CMK (cell line): Measurements from ENCODE around the gene HPN.
"Not testable (repeated sequence)": the region's sequence is repeated elsewhere in the genome, so short reads cannot be mapped to it uniquely, and the experiment has no call there.

ENCODE experiments used
- DNase-seq: peaks from one replicate; pipeline ENCODE4 v3.0.0-alpha.2; 2010; ENCODE audit warnings: low read depth

The HPN gene

GRCh38 chr19:35084509-35084762, 42.9 kb downstream of the HPN start:
- no peak for DNase-seq

GRCh38 chr19:35085947-35086346, 44.4 kb downstream of the HPN start:
- no peak for DNase-seq

DNA sequence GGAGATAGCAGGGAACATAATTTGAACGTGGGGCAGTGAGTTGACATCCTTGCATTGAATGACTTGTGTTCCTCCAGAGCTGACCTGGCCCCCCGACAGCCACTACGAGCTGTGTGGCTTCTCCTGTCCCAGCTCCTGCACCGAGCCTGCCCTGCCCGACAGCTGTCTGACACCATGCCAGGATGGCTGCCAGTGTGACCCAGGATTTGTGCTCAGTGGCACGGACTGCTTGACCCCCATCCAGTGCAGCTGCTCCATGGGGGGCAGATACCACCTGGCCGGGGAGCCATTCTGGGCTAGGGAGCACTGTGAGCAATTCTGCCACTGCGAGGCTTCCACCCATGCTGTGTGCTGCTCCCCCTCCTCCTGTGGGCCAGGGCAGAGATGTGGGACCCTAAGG, 44.9 kb downstream of the HPN start:
- no peak for DNase-seq

DNA sequence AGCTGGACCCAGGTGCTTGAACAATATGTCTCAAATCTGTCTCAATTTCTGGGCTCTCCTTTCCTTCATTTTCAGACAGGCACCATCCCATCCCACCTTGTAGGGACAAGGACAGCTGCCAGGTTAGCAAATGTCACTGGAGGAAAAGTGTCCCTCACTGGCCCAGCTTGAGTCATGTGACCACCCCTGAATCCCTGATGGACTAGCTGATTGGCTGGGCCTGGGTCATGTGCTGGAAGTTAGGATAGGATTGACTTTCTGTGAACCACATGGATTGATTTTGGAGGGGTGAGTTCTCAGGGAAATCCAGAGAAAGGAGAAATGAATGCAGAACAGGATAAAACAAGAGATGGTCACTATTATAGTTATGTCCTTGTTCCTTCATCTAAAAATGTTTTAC, 45.9 kb downstream of the HPN start:
- no peak for DNase-seq

- DNase-seq = no peak
These were observed 46.8 kb downstream of the HPN start for GRCh38 chr19:35088131-35088913.

DNA sequence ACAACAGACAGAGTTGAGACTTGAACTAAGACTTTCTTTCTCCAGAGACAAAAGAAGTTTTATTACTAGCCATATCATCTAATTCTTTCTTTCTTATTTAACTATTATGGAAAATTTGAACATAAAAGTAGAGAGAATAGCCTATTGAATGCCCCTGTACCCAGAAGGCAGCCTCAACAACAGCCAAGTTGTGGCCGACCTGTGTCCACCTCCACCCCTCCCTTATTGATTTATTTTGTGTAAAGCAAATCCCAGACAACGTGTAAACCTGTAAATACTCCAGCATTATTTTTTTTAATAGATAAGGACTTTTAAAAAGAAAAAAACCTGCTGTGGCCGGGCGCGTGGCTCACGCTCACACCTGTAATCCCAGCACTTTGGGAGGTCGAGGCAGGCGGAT, 48.0 kb downstream of the HPN start:
- DNase-seq = no peak

GRCh38 chr19:35090160-35090505, 48.6 kb downstream of the HPN start:
- DNase-seq = no peak

DNA sequence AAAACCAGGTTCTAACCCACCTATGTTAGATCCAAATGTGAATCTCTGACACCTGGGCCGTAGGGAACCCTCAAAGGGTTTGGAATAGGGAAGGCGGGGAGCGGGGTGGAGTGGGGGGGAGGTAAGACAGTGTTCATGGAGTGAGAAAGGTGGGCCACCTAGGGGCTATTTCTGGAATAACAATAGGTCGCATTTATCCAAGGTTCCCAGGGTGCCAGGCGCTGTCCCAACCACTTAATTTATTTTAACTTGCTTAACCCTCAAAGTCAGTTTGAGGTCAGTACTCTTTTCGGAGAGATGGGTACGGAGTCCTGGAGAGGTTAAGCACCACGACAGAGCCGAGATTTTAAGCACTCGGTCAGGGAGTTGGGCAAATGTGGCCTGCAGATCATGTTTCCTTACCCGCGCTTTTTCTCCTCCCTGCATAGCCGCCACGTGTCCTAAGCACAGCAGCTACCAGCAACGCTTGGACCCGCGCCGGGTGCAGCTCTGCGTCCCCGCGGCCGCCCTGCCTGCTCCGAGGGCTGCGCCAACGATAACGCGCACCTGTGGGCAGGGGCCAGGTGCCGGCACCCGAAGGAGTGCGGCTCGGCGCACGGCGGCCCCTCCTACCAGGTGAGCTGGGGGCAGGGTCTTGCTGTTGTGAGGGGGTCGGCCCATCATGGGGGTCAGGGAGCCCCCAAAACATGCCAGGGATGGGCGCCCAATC, 49.1 kb downstream of the HPN start:
- no peak for DNase-seq

DNA sequence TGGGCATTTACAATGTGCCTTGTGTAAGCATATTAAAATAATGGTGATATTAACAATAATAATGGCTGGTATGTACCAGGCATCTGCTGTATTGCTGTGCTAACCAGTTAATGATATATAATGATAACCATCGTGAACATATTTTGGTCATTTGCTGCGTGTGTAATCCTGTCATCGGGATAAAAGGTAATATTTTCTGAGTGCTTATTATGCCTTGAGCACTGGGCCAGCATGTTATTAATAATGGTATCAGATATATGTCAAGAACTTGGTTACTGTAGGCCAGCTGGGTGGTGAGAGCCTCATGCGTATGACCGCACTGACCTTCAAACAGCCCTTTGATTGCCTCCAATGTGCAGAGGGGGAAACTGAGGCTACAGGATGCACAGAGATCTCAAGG, 51.9 kb downstream of the HPN start:
- no peak for DNase-seq

DNA sequence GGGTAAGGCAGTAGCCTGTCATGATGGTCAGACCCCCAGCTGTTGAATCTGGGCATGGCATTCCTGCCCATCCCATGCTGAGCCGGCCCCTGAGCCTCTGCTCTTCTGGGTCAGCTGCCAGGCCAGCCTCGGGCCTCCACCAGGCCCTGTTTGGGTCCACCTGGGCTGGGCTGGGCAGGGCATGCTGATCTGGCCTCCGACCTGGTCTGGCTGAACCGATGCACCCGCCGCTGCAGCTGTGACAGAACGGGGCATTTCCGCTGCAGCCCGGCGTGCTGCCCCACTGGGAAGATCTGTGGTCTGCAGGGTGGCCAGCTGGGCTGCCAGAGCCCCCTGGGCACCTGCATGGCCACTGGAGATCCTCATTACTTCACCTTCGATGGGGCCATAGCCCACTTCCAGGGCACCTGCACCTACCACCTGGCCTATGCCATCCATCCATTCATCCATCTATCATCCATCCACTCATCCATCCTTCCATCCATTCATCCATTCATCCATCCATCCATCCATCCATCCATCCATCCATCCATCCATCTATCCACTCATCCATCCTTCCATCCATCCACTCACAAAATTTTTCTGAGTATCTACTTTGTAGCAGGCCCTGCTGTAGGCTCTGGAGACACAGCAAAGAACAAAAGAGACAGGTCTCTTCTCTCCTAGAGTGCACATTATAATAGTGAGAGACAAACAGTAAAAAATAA, 52.6 kb downstream of the HPN start:
- no peak for DNase-seq

DNA sequence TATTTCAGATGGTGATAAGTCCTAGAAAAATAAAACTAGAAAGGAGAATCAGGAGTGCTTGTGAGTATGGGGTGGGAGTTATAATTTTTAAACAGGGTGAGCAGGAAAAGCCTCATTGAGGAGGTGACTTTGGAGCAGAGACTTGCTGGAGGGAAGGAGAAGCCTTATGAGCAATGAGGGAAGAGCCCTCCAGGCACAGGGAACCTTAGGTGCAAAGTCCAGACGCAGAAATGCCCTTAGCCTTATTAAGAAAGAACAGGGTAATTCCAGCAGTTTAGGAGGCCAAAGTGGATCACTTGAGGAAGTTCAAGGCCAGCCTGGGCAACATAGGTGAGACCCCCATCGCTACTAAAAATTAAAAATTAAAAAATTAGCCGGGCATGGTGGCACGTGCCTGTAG, 53.1 kb downstream of the HPN start:
- no peak for DNase-seq

DNA sequence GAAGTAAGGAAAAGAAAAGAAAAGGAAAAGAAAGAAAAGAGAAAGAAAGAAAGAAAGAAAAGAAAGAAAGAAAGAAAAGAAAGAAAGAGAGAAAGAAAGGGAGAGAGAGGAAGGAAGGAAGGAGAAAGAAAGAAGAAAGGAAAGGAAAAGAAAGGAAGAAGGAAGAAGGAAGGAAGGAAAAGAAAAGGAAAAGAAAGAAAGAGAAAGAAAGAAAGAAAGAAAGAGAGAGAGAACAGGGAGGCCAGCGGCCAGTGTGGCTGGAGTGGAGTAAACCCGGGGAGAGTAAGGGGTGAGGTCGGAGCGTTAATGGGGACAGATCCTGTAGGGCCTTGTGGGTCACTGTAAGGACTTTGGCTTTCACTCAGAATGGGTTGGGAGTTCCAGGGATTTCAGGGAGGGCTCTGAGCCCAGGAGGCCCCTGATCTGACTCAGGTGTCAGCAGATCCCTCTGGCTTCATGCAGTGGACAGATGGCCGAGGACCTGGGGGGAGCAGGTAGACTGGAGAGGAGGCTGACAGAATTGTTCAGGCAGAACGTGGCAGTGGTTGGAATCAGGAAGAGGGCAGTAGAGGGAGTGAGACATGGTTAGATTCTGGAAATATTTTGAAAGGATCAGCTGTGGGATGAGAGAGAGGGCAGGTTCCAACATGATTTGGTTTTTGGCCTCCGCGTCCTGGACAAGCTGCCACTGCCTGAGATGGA, 54.3 kb downstream of the HPN start:
- no peak for DNase-seq

- DNase-seq = no peak
These were observed 57.0 kb downstream of the HPN start for GRCh38 chr19:35098413-35099049.

- DNase-seq = no peak
These were observed 57.8 kb downstream of the HPN start for GRCh38 chr19:35099155-35099896.

GRCh38 chr19:35099897-35100275, 58.4 kb downstream of the HPN start:
- no peak for DNase-seq

- DNase-seq = no peak
These were observed 59.3 kb downstream of the HPN start for GRCh38 chr19:35100588-35101533.

- not testable (repeated sequence) for DNase-seq
These were observed 60.4 kb downstream of the HPN start for GRCh38 chr19:35101949-35102348.

GRCh38 chr19:35103614-35104013, 62.1 kb downstream of the HPN start:
- not testable (repeated sequence) for DNase-seq

- DNase-seq = no peak
These were observed 62.8 kb downstream of the HPN start for GRCh38 chr19:35104361-35104760.

DNA sequence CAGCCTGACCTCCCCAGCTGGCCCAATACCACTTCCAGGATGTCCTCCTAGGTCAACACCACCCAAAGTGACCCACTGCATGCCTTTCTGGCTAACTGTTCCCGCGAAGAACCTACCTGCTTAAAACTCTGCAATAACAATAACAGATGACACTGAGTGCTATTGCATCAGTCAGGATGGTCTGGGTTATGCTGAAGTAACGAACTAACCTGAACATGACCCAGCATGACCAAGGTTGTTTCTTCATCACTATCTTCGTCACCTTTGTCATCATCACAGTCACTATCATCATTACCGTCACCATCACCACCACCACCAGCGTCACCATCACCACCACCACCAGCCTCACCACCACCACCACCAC, 63.5 kb downstream of the HPN start:
- no peak for DNase-seq
